Endothelial cell of umbilical vein (primary cell): ENCODE measurements around the gene ZFPM1. TPM values are rescaled to one million over a fixed set of nuclear protein-coding genes. Genes with fewer than 3 reads are reported as not detected.

ENCODE experiments used
- BruUV-seq: library from RNA; stranded (reverse); fragments of 400-500 nt; replicated peaks from 2 replicates; lab custom pipeline; 2021; lab: Mats Ljungman, UMichigan
- CTCF ChIA-PET: fragments of 300-600, 350-600 bp; sonication (Branson Sonifier 250); formaldehyde crosslinking; loops from one replicate; lab custom pipeline; 2021; ENCODE audit warnings: antibody characterized with exemption, inconsistent platforms; lab: Charles Lee
- POLR2A ChIA-PET: fragments of 300-600, 350-600 bp; sonication (Branson Sonifier 250); formaldehyde crosslinking; loops from one replicate; lab custom pipeline; 2021; ENCODE audit warnings: antibody characterized with exemption, inconsistent platforms; lab: Charles Lee
- DNase-seq: peaks from one replicate; pipeline ENCODE4 v3.0.0-alpha.2; 2011; ENCODE audit warnings: low read depth, low spot score
- FAIRE-seq: peaks from 2 replicates; lab custom pipeline; 2011; peaks lifted over from hg19 to GRCh38; lab: Jason Lieb, UNC
- H2AFZ ChIP-seq: 2 replicates; pipeline ENCODE4 v1.6.0; 2012; ENCODE audit warnings: low read depth, low read length, control low read depth, inconsistent platforms
- H3K27ac ChIP-seq: 2 replicates; pipeline ENCODE4 v1.5.1; 2011; ENCODE audit warnings: low read depth, mild to moderate bottlenecking, control low read depth, low read length, moderate library complexity; ENCODE audit not compliant: insufficient read depth
- H3K27me3 ChIP-seq, 2 experiments: 2 replicates each; pipeline versions ENCODE4 v1.6.0 to v1.6.1; 2011; ENCODE audit warnings: low read length in 2 of 2, mixed read lengths in 1 of 2; ENCODE audit not compliant: control insufficient read depth in 2 of 2, insufficient read depth in 2 of 2
- H3K36me3 ChIP-seq, 2 experiments: 2 replicates in 1 of 2; 3 replicates in 1 of 2; pipeline ENCODE4 v1.5.1; 2011; ENCODE audit warnings: low read length in 2 of 2, mild to moderate bottlenecking in 1 of 2, moderate library complexity in 1 of 2; ENCODE audit not compliant: control insufficient read depth in 2 of 2, insufficient read depth in 2 of 2; ENCODE audit errors: extremely low read depth in 1 of 2
- H3K4me1 ChIP-seq: 3 replicates; pipeline ENCODE4 v1.5.1; 2011; ENCODE audit warnings: mild to moderate bottlenecking, low read length; ENCODE audit not compliant: control insufficient read depth, insufficient read depth; ENCODE audit errors: extremely low read depth
- H3K4me2 ChIP-seq: 2 replicates; pipeline ENCODE4 v1.6.1; 2011; ENCODE audit warnings: low read length, control low read depth, mixed read lengths; ENCODE audit not compliant: insufficient read depth
- H3K4me3 ChIP-seq, 3 experiments: fragments of 200-600 bp in 1 of 3; sonication (generic), shearing (Covaris generic) in 1 of 3; replicated peaks in 1 of 3; 2 replicates each; pipeline ENCODE4 v1.5.1; 2011 to 2016; ENCODE audit warnings: control low read depth in 3 of 3, low read length in 3 of 3, mild to moderate bottlenecking in 2 of 3, inconsistent platforms in 1 of 3, low read depth in 1 of 3, moderate library complexity in 1 of 3; ENCODE audit not compliant: insufficient read depth in 1 of 3
- H3K79me2 ChIP-seq: 2 replicates; pipeline ENCODE4 v1.6.0; 2012; ENCODE audit warnings: low read length, inconsistent platforms; ENCODE audit not compliant: control insufficient read depth, insufficient read depth
- H3K9ac ChIP-seq: replicated peaks from 2 replicates; pipeline ENCODE3; 2011; ENCODE audit warnings: low read length, control low read depth; ENCODE audit not compliant: insufficient read depth; ENCODE audit errors: extremely low read depth
- H3K9me1 ChIP-seq: replicated peaks from 3 replicates; pipeline ENCODE4 v1.6.0; 2011; ENCODE audit warnings: mild to moderate bottlenecking, low read length; ENCODE audit not compliant: control insufficient read depth, insufficient read depth; ENCODE audit errors: extremely low read depth
- H3K9me3 ChIP-seq: replicated peaks from 2 replicates; pipeline ENCODE4 v1.5.1; 2012; ENCODE audit warnings: low read length, inconsistent platforms; ENCODE audit not compliant: control insufficient read depth, insufficient read depth
- H4K20me1 ChIP-seq: replicated peaks from 2 replicates; pipeline ENCODE3; 2011; ENCODE audit warnings: mild to moderate bottlenecking, low read length; ENCODE audit not compliant: control insufficient read depth, insufficient read depth; ENCODE audit errors: extremely low read depth
- EZH2 ChIP-seq: IDR thresholded peaks from 2 replicates; pipeline ENCODE4 v1.6.1; 2012; ENCODE audit warnings: borderline replicate concordance, low read depth, mild to moderate bottlenecking, moderate library complexity, low read length, inconsistent platforms; ENCODE audit not compliant: severe bottlenecking
- FOS ChIP-seq: IDR thresholded peaks from 2 replicates; pipeline ENCODE4 v1.6.1; 2011; ENCODE audit warnings: mild to moderate bottlenecking, low read length, moderate library complexity, borderline replicate concordance; ENCODE audit not compliant: insufficient read depth
- GATA2 ChIP-seq: IDR thresholded peaks from 2 replicates; pipeline ENCODE4 v1.7.0; 2011; ENCODE audit warnings: low read depth, mild to moderate bottlenecking, moderate library complexity, mixed read lengths, low read length; ENCODE audit not compliant: insufficient read length, insufficient read depth
- JUN ChIP-seq: IDR thresholded peaks from 2 replicates; pipeline ENCODE4 v1.6.1; 2011; ENCODE audit warnings: borderline replicate concordance, low read depth; ENCODE audit not compliant: insufficient read length, insufficient read depth
- MYC ChIP-seq: IDR thresholded peaks from one replicate; pipeline ENCODE4 v1.6.1; 2011; ENCODE audit warnings: mild to moderate bottlenecking, low read depth, low read length
- POLR2A ChIP-seq: IDR thresholded peaks from 2 replicates; pipeline ENCODE4 v1.6.1; 2012; ENCODE audit warnings: low read depth, mild to moderate bottlenecking, control low read depth, low read length
- POLR2AphosphoS5 ChIP-seq: IDR thresholded peaks from 2 replicates; pipeline ENCODE4 v1.6.1; 2012; ENCODE audit warnings: low read depth, mild to moderate bottlenecking, control low read depth, low read length, moderate library complexity; ENCODE audit not compliant: insufficient read depth
- dilution Hi-C: fragments of 300-500 bp; cut with MboI; formaldehyde crosslinking; loops from one replicate; pipeline ENCODE4 v1.15.0; 2019; ENCODE audit warnings: low sequenced_read_pairs; ENCODE audit not compliant: extremely low pct_ligation_motif_present
- intact Hi-C: fragments of 100-400 bp; cut with micrococcal nuclease; formaldehyde crosslinking; loops from one replicate; pipeline ENCODE4 v1.10.0; 2022
- polyA plus RNA-seq, 4 experiments: library from polyadenylated mRNA; depleted of rRNA in 3 of 4; stranded (reverse) in 3 of 4; unstranded in 1 of 4; fragments of >200 nt; gene quantifications; 2 replicates each; pipeline versions ENCODE4 v1.2.1 to v1.2.3, GENCODE V29; 2011 to 2012; ENCODE audit warnings: missing spikeins in 1 of 4
- total RNA-seq: library from RNA; stranded (reverse); gene quantifications from 2 replicates; pipeline ENCODE4 v1.2.3, GENCODE V29; 2021
- TF ChIP-seq, protein P1 (sequence below): IDR thresholded peaks from 2 replicates; pipeline ENCODE4 v1.6.1; 2011; ENCODE audit not compliant: insufficient read depth, insufficient read length
- TF ChIP-seq, protein P2 (sequence below), 2 donors: IDR thresholded peaks; 1 replicate in 1 of 2; 2 replicates in 1 of 2; pipeline ENCODE4 v1.5.1; 2011; ENCODE audit warnings: low read length in 2 of 2, mild to moderate bottlenecking in 2 of 2, moderate library complexity in 2 of 2, control low read depth in 1 of 2, inconsistent platforms in 1 of 2, low read depth in 1 of 2; ENCODE audit not compliant: insufficient read depth in 1 of 2; ENCODE audit errors: extremely low read depth in 1 of 2

The ZFPM1 gene
- total and polyA plus RNA-seq, 2 donors (not counting 3 experiments of a cell fraction or from before 2014, with no cell fraction given), result 0.37 to 7.5 TPM

DNA sequence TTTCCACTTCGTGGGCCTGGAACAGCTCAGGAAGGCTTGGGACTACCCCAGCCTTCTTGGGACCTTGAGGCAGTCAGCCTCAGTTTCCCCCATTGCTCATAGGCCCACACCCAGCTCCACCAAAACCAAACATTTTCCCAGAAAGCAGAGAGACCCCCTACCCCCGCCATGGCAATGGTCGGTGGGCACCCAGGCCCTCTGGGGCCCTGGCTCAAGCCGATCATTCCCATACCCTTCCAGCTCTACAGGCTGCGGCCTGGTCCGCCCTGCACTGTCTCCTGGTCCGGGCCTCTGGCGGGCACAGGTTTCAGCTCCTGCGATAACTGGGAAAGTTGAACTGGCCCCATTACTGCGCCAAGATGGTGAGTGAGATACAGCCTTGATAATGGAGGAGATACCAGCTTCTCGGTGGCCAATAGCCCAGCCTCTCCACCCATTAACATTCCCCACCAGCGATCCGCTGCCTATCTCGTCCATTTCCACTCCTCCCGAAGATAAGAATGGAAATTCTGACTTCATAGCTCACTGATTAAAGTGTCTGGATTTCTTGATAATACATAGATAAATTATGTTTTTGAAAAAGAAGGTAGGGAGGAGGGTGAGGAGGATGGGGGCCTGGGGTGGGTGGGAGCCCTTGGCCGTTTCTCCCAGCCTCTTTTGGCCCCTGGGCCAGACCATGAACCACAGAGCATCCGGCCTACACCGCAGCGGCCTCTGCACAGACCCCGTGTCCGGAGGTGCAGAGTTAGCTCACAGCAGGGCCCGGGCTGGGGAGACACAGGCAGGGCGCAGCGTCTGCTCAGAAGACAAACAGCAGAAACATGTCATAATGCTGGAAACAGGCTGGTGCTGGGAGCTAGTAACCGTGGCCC lies 11.6 kb downstream of the ZFPM1 start:
- POLR2A ChIA-PET, result no interaction called here
- CTCF ChIA-PET, result interaction anchor here (0.5 to 2.6 kb wide), 6 partner anchors 10 to 98 kb away, joined by 3 to 7 read pairs (median 3); no protein-coding TSS in a partner anchor
- no peaks in the 10 kb centered on the region for H3K9me1 ChIP-seq
- H3K36me3 ChIP-seq, result no peaks in the 10 kb centered on the region
- no peak overlapping the region for H3K4me3 ChIP-seq
- intact Hi-C loops (loop anchor here (1.0 kb wide), 1 partner anchor 8 kb away; no protein-coding TSS in a partner anchor), dilution Hi-C loops (no loop called here)
- FAIRE-seq (peak; percentile 84), DNase-seq (peak; percentile 39)
- TF ChIP-seq GATA2, result peak; percentile 64
- TF ChIP-seq, protein P1, sequence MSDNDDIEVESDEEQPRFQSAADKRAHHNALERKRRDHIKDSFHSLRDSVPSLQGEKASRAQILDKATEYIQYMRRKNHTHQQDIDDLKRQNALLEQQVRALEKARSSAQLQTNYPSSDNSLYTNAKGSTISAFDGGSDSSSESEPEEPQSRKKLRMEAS, result no peak
- no peak overlapping the region for H3K4me2 ChIP-seq
- no peak overlapping the region for H3K9ac ChIP-seq
- H3K27ac ChIP-seq, result peak overlapping the region; percentile 46
- BruUV-seq, result no TSS peak
- no peaks in the 10 kb centered on the region for H3K9me3 ChIP-seq
- H3K27me3 ChIP-seq, result no peaks in the 10 kb centered on the region
- peaks cover 26% of the 10 kb centered on the region for H3K4me1 ChIP-seq
- H4K20me1 ChIP-seq, result no peaks in the 10 kb centered on the region
- peaks cover 26% of the 10 kb centered on the region for H3K79me2 ChIP-seq
- no peak overlapping the region for H2AFZ ChIP-seq

- no peaks in the 10 kb centered on the region for H3K27me3 ChIP-seq
- TF ChIP-seq, protein P2, sequence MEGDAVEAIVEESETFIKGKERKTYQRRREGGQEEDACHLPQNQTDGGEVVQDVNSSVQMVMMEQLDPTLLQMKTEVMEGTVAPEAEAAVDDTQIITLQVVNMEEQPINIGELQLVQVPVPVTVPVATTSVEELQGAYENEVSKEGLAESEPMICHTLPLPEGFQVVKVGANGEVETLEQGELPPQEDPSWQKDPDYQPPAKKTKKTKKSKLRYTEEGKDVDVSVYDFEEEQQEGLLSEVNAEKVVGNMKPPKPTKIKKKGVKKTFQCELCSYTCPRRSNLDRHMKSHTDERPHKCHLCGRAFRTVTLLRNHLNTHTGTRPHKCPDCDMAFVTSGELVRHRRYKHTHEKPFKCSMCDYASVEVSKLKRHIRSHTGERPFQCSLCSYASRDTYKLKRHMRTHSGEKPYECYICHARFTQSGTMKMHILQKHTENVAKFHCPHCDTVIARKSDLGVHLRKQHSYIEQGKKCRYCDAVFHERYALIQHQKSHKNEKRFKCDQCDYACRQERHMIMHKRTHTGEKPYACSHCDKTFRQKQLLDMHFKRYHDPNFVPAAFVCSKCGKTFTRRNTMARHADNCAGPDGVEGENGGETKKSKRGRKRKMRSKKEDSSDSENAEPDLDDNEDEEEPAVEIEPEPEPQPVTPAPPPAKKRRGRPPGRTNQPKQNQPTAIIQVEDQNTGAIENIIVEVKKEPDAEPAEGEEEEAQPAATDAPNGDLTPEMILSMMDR (IDR thresholded peaks at IDR 0.05; ENCODE audit: extremely low read depth in 1 of 2, insufficient read depth in 1 of 2, low read depth in 1 of 2, low read length in 2 of 2), result no peak
- TF ChIP-seq FOS (no peak), EZH2 (no peak), POLR2A (no peak), GATA2 (no peak), POLR2AphosphoS5 (no peak), MYC (no peak), JUN (no peak)
- TF ChIP-seq, protein P1, result no peak
- peak overlapping the region; percentile 15 for H3K27ac ChIP-seq
- H3K4me2 ChIP-seq, result no peak overlapping the region
- H3K4me3 ChIP-seq, result no peak overlapping the region
- H3K4me1 ChIP-seq, result peaks cover 26% of the 10 kb centered on the region
- H3K36me3 ChIP-seq, result no peaks in the 10 kb centered on the region
- intact Hi-C loops, result loop anchor here (1.0 kb wide), 1 partner anchor 9 kb away; no protein-coding TSS in a partner anchor
- no peak overlapping the region for H2AFZ ChIP-seq
- no peaks in the 10 kb centered on the region for H3K9me1 ChIP-seq
- no peaks in the 10 kb centered on the region for H4K20me1 ChIP-seq
- FAIRE-seq (no peak), DNase-seq (no peak)
- POLR2A ChIA-PET, result no interaction called here
- no peak overlapping the region for H3K9ac ChIP-seq
- dilution Hi-C loops, result no loop called here
- peaks cover 20% of the 10 kb centered on the region for H3K79me2 ChIP-seq
- CTCF ChIA-PET, result interaction anchor here (0.8 to 2.6 kb wide), 3 partner anchors 11 to 97 kb away, joined by 3 to 7 read pairs (median 3); no protein-coding TSS in a partner anchor
- BruUV-seq, result no TSS peak
- H3K9me3 ChIP-seq, result no peaks in the 10 kb centered on the region
Measured at GRCh38 chr16:88465387-88465983, 12.4 kb downstream of the ZFPM1 start.
